Sigmoid colon (tissue), 7 donors: ENCODE data around the gene NKIRAS2. TPM values are rescaled to one million over a fixed set of nuclear protein-coding genes. Genes with fewer than 3 reads are reported as not detected.

ENCODE experiments used
- DNase-seq: peaks from one replicate; pipeline ENCODE4 v3.0.0-alpha.2; 2019
- H3K27ac ChIP-seq, 4 donors: fragments of 200-600 bp; sonication (generic); one replicate each; pipeline ENCODE4 v1.5.1; 2016 to 2019; ENCODE audit warnings: mild to moderate bottlenecking in 1 of 4
- H3K27me3 ChIP-seq, 3 donors: fragments of 200-600 bp; sonication (generic); one replicate each; pipeline ENCODE4 v1.5.1; 2019; ENCODE audit warnings: mild to moderate bottlenecking in 1 of 3
- H3K36me3 ChIP-seq, 4 donors: fragments of 200-600 bp; sonication (generic); one replicate each; pipeline ENCODE4 v1.5.1; 2016 to 2019
- H3K4me1 ChIP-seq, 4 donors: fragments of 200-600 bp; sonication (generic); one replicate each; pipeline ENCODE4 v1.5.1; 2017 to 2019
- H3K4me3 ChIP-seq, 4 donors: fragments of 200-600 bp; sonication (generic); one replicate each; pipeline ENCODE4 v1.5.1; 2017 to 2019; ENCODE audit warnings: mild to moderate bottlenecking in 2 of 4, moderate library complexity in 1 of 4
- H3K9me3 ChIP-seq, 4 donors: fragments of 200-600 bp in 3 of 4; sonication (generic) in 3 of 4; one replicate each; pipeline versions ENCODE4 v1.5.1 to v1.6.1; 2013 to 2019
- EP300 ChIP-seq, 4 donors: sonication (generic); formaldehyde crosslinking; IDR thresholded peaks; one replicate each; pipeline ENCODE4 v1.6.1; 2017; ENCODE audit warnings: antibody characterized with exemption in 4 of 4
- POLR2A ChIP-seq, 2 donors: fragments of 450-650 bp; IDR thresholded peaks; one replicate each; pipeline ENCODE4 v1.6.1; 2016; ENCODE audit warnings: antibody characterized with exemption in 2 of 2, mild to moderate bottlenecking in 2 of 2, moderate library complexity in 2 of 2
- POLR2AphosphoS5 ChIP-seq, 4 donors: sonication (generic); formaldehyde crosslinking; IDR thresholded peaks; one replicate each; pipeline ENCODE4 v1.6.1; 2017; ENCODE audit warnings: antibody characterized with exemption in 4 of 4
- WGBS, 2 donors: extraction: QIAGEN DNeasy Blood & Tissue Kit; methylation state at CpG; one replicate each; pipeline ENCODE4 v1.1.7; 2013; 5-methylcytosine and 5-hydroxymethylcytosine counted together
- intact Hi-C: fragments of 100-400 bp; cut with DNase I; formaldehyde crosslinking; loops from one replicate; pipeline ENCODE4 v1.15.1; 2023
- polyA plus RNA-seq, 3 donors: library from polyadenylated mRNA; stranded (reverse); fragments of 200-250 nt; gene quantifications; one replicate each; pipeline ENCODE4 v1.2.3, GENCODE V29; 2013
- total RNA-seq, 4 donors: library from RNA; depleted of rRNA; stranded (reverse); fragments of >200 nt; gene quantifications; one replicate each; pipeline ENCODE4 v1.1.0, GENCODE V29; 2016
- TF ChIP-seq, protein P1 (sequence below), 4 experiments: fragments of 450-650 bp in 3 of 4; fragments of 200-600 bp in 1 of 4; IDR thresholded peaks; one replicate each; pipeline ENCODE4 v1.5.1; 2016 to 2019; ENCODE audit warnings: antibody characterized with exemption in 4 of 4, mild to moderate bottlenecking in 3 of 4, moderate library complexity in 2 of 4
- donor health status: healthy with polysubstance abuse.
- donor health status: Bipolar disorder and iron deficiency.
- donor health status: healthy.

Gene NKIRAS2
- total and polyA plus RNA-seq, 7 donors, result 28.5 to 35.4 (median 32.6) TPM

DNA sequence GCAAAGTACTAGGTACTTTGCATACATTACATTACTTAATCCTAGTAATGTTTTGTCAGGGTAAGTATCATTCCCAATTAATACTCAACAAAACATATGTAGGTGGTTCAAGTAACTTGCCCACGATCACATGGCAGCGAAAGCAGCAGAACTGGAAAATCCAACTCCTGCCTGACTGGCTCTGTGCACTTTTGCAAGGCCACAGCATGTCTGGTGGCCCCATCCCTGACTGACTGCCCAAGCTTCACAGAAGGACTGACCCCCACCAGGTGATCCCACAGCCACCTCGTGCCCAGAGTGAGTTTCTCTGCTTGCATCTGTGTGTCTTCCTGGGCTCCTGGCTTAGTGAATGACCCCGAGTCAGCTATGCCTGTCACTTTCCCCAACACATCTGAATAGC lies 41.9 kb upstream of the NKIRAS2 start:
- peaks cover 0 to 43% (median 20%) of the 10 kb centered on the region in 4 donors for H3K4me1 ChIP-seq
- 63 to 86% methylated on average over 4 of the region's 4 CpGs for WGBS, 2 donors
- H3K9me3 ChIP-seq, result no peaks in the 10 kb centered on the region
- TF ChIP-seq EP300 (IDR thresholded peaks at IDR 0.05) (no peak), POLR2A (IDR thresholded peaks at IDR 0.05) (no peak), POLR2AphosphoS5 (IDR thresholded peaks at IDR 0.05) (no peak)
- TF ChIP-seq, protein P1, sequence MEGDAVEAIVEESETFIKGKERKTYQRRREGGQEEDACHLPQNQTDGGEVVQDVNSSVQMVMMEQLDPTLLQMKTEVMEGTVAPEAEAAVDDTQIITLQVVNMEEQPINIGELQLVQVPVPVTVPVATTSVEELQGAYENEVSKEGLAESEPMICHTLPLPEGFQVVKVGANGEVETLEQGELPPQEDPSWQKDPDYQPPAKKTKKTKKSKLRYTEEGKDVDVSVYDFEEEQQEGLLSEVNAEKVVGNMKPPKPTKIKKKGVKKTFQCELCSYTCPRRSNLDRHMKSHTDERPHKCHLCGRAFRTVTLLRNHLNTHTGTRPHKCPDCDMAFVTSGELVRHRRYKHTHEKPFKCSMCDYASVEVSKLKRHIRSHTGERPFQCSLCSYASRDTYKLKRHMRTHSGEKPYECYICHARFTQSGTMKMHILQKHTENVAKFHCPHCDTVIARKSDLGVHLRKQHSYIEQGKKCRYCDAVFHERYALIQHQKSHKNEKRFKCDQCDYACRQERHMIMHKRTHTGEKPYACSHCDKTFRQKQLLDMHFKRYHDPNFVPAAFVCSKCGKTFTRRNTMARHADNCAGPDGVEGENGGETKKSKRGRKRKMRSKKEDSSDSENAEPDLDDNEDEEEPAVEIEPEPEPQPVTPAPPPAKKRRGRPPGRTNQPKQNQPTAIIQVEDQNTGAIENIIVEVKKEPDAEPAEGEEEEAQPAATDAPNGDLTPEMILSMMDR (IDR thresholded peaks at IDR 0.05), result no peak
- intact Hi-C loops, result no loop called here
- H3K27me3 ChIP-seq, result no peaks in the 10 kb centered on the region
- DNase-seq, result no peak
- no peak overlapping the region for H3K4me3 ChIP-seq
- peaks cover 44 to 97% (median 59%) of the 10 kb centered on the region in 4 donors for H3K36me3 ChIP-seq
- no peak overlapping the region for H3K27ac ChIP-seq

DNA sequence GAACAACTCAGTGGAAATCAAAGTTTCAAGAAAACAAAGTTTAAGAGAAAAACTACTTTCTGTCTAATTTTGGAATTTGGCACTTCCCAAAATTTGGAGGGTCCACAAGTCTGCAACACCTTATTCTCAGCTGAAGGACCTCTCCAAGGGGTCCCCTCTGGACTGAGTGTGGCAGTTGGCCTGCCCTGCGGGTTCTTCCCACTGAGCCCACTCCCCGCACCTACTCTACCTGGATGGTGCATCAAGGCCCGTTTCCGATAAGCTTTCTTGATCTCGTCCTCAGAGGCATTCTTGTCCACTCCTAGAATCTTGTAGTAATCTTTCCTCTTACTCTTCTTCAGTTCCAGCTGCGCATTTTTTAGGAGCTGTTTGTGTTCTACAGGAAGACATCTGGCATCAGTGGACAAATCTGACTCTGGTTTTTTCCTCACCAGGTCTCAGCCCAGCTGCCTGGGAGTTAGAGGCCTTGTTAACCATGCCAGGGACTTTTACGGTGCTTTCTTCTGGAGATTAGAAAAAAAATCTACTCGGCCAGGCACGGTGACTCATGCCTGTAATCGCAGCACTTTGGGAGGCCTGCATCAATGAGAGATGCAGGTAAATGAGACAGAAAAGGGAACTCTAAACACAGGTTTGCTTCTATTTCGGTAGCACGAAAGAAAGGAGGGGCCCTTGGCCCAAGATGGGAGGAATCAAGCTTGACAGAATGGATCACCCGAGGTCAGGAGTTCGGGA lies 37.7 kb upstream of the NKIRAS2 start:
- Histone ChIP-seq H3K36me3 (peaks cover 32 to 93% (median 54%) of the 10 kb centered on the region in 4 donors), H3K4me3 (no peak overlapping the region), H3K27me3 (no peaks in the 10 kb centered on the region), H3K27ac (peak overlapping the region in 3 of 4 donors; percentile 15 to 68 (median 20)), H3K4me1 (peaks cover 0 to 8% (median 4%) of the 10 kb centered on the region in 4 donors), H3K9me3 (no peaks in the 10 kb centered on the region)
- 83 to 87% methylated on average over 14 of the region's 14 CpGs for WGBS, 2 donors
- TF ChIP-seq, protein P1 (IDR thresholded peaks at IDR 0.05), result no peak
- TF ChIP-seq EP300 (IDR thresholded peaks at IDR 0.05), result no peak
- no peak for TF ChIP-seq POLR2AphosphoS5 (IDR thresholded peaks at IDR 0.05)
- no peak for TF ChIP-seq POLR2A (IDR thresholded peaks at IDR 0.05)
- intact Hi-C loops, result no loop called here
- no peak for DNase-seq

DNA sequence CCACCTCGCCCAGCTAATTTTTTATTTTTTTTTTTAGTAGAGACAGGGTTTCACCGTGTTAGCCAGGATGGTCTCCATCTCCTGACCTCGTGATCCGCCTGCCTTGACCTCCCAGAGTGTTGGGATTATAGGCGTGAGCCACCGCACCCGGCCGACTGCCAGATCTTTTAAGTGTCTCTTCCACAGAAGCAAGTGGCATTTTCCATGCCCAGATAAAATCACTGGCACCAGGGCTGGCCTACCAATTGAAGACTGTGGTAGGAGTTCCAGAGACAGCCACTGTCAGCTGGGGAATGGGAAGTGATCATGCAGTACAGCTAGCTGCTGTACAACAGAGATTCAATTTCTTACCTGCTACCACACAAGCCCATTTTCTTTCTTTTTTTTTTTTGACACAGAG lies 35.4 kb upstream of the NKIRAS2 start:
- peaks cover 32 to 93% (median 62%) of the 10 kb centered on the region in 4 donors for H3K36me3 ChIP-seq
- intact Hi-C loops, result no loop called here
- H3K27me3 ChIP-seq, result no peaks in the 10 kb centered on the region
- WGBS, 2 donors, result 96 to 97% methylated on average over 8 of the region's 8 CpGs
- peaks cover 0 to 8% (median 4%) of the 10 kb centered on the region in 4 donors for H3K4me1 ChIP-seq
- H3K4me3 ChIP-seq, result no peak overlapping the region
- no peak for TF ChIP-seq POLR2A (IDR thresholded peaks at IDR 0.05)
- TF ChIP-seq, protein P1 (IDR thresholded peaks at IDR 0.05), result no peak
- no peak for TF ChIP-seq EP300 (IDR thresholded peaks at IDR 0.05)
- no peak for TF ChIP-seq POLR2AphosphoS5 (IDR thresholded peaks at IDR 0.05)
- H3K27ac ChIP-seq, result no peak overlapping the region
- no peak for DNase-seq
- H3K9me3 ChIP-seq, result no peaks in the 10 kb centered on the region

DNA sequence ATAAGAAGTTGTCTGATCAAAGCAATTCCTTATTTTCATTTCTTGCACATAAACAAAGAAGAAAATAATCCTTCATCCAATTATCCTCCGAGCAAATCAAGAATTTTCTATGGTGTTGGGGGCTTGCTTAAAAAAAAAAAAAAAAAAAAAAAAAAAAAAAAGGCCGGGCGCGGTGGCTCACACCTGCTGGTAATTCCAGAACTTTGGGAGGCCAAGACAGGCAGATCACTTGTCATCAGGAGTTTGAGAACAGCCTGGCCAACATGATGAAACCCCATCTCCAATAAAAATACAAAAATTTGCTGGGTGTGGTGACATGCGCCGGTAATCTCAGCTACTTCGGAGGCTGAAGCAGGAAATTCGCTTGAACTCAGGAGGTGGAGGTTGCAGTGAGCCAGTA lies 34.0 kb upstream of the NKIRAS2 start:
- H3K27me3 ChIP-seq, result no peaks in the 10 kb centered on the region
- 94 to 96% methylated on average over 8 of the region's 8 CpGs for WGBS, 2 donors
- H3K9me3 ChIP-seq, result no peaks in the 10 kb centered on the region
- no peak overlapping the region for H3K4me3 ChIP-seq
- no peak for TF ChIP-seq POLR2A (IDR thresholded peaks at IDR 0.05)
- no peak for TF ChIP-seq EP300 (IDR thresholded peaks at IDR 0.05)
- no peak for TF ChIP-seq POLR2AphosphoS5 (IDR thresholded peaks at IDR 0.05)
- TF ChIP-seq, protein P1 (IDR thresholded peaks at IDR 0.05), result no peak
- peaks cover 0 to 8% (median 4%) of the 10 kb centered on the region in 4 donors for H3K4me1 ChIP-seq
- intact Hi-C loops, result no loop called here
- no peak for DNase-seq
- H3K36me3 ChIP-seq, result peaks cover 21 to 97% (median 72%) of the 10 kb centered on the region in 4 donors
- no peak overlapping the region for H3K27ac ChIP-seq
